G401 (cell line): ENCODE data around the gene NAPB. TPM values are rescaled to one million over a fixed set of nuclear protein-coding genes. Genes with fewer than 3 reads are reported as not detected.

ENCODE experiments used
- DNase-seq: peaks from one replicate; pipeline ENCODE4 v3.0.0-alpha.2; 2015; ENCODE audit warnings: low spot score
- in situ Hi-C: cut with HindIII; loops from 2 replicates; pipeline ENCODE4 v1.10.0; 2016; ENCODE audit warnings: low sequenced_read_pairs, mixed read lengths
- total RNA-seq: library from RNA; depleted of rRNA; stranded (reverse); fragments of >200 nt; shearing (Covaris generic); gene quantifications from 2 replicates; pipeline ENCODE4 v1.2.3, GENCODE V29; 2014

NAPB gene
- total RNA-seq, 1 experiment from 2014 or later, result 3.7 TPM

GRCh38 chr20:23410916-23411695 lies 10.2 kb downstream of the NAPB start:
- in situ Hi-C loops, result no loop called here
- no peak for DNase-seq

- in situ Hi-C loops, result no loop called here
- DNase-seq, result no peak
Observed at GRCh38 chr20:23409800-23410199, 11.5 kb downstream of the NAPB start.

- in situ Hi-C loops, result no loop called here
- DNase-seq, result no peak
Observed at GRCh38 chr20:23408957-23409356, 12.3 kb downstream of the NAPB start.

- in situ Hi-C loops, result no loop called here
- no peak for DNase-seq
Observed at GRCh38 chr20:23407781-23408464, 13.4 kb downstream of the NAPB start.

- no peak for DNase-seq
- in situ Hi-C loops, result no loop called here
Observed at GRCh38 chr20:23406880-23407279, 14.4 kb downstream of the NAPB start.

GRCh38 chr20:23404196-23404595 lies 17.1 kb downstream of the NAPB start:
- DNase-seq, result no peak
- in situ Hi-C loops, result no loop called here

GRCh38 chr20:23403751-23404150 lies 17.5 kb downstream of the NAPB start:
- in situ Hi-C loops, result no loop called here

GRCh38 chr20:23401051-23401450 lies 20.2 kb downstream of the NAPB start:
- DNase-seq, result no peak
- in situ Hi-C loops, result no loop called here

More at GRCh38 chr20:23403751-23404150, 17.5 kb downstream of the NAPB start:
- DNase-seq, result no peak

- no peak for DNase-seq
- in situ Hi-C loops, result no loop called here
Observed at GRCh38 chr20:23399568-23400241, 21.6 kb downstream of the NAPB start.

- DNase-seq, result no peak
- in situ Hi-C loops, result no loop called here
Observed at GRCh38 chr20:23397961-23398360, 23.3 kb downstream of the NAPB start.

- in situ Hi-C loops, result no loop called here
- DNase-seq, result peak; percentile 79
Observed at GRCh38 chr20:23396950-23397627, 24.2 kb downstream of the NAPB start.

GRCh38 chr20:23393996-23394775 lies 27.1 kb downstream of the NAPB start:
- in situ Hi-C loops, result no loop called here
- DNase-seq, result no peak

- in situ Hi-C loops, result no loop called here
- DNase-seq, result no peak
Observed at GRCh38 chr20:23391707-23392310, 29.5 kb downstream of the NAPB start.

- no peak for DNase-seq
- in situ Hi-C loops, result no loop called here
Observed at GRCh38 chr20:23390091-23390774, 31.1 kb downstream of the NAPB start.

- DNase-seq, result no peak
- in situ Hi-C loops, result no loop called here
Observed at GRCh38 chr20:23387118-23387443, 34.2 kb downstream of the NAPB start.

- in situ Hi-C loops, result no loop called here
- no peak for DNase-seq
Observed at GRCh38 chr20:23386304-23387117, 34.8 kb downstream of the NAPB start.

- DNase-seq, result no peak
- in situ Hi-C loops, result no loop called here
Observed at GRCh38 chr20:23381876-23382275, 39.4 kb downstream of the NAPB start.
